Liver (tissue), 9 donors: ENCODE results near the gene ERFL. TPM values are rescaled to one million over a fixed set of nuclear protein-coding genes. Genes with fewer than 3 reads are reported as not detected.

ENCODE experiments used
- DNase-seq: peaks from one replicate; pipeline ENCODE4 v3.0.0-alpha.2; 2017; ENCODE audit warnings: low spot score
- H3K27ac ChIP-seq, 2 donors: one replicate each; pipeline ENCODE4 v1.7.0; 2013; ENCODE audit warnings: inconsistent platforms in 2 of 2, low read length in 2 of 2, control low read depth in 1 of 2, low read depth in 1 of 2, mild to moderate bottlenecking in 1 of 2
- H3K27me3 ChIP-seq, 4 donors: one replicate each; pipeline versions ENCODE4 v1.6.1 to v1.7.0; 2013; ENCODE audit warnings: low read length in 3 of 4, inconsistent platforms in 1 of 4, mild to moderate bottlenecking in 1 of 4, moderate library complexity in 1 of 4; ENCODE audit not compliant: control insufficient read depth in 4 of 4, insufficient read depth in 4 of 4
- H3K36me3 ChIP-seq, 4 donors: one replicate each; pipeline versions ENCODE4 v1.6.1 to v1.7.0; 2013; ENCODE audit warnings: low read length in 3 of 4, mild to moderate bottlenecking in 3 of 4, low read depth in 1 of 4, moderate library complexity in 1 of 4; ENCODE audit not compliant: control insufficient read depth in 4 of 4, insufficient read depth in 3 of 4
- H3K4me1 ChIP-seq, 4 donors: one replicate each; pipeline versions ENCODE4 v1.6.1 to v1.7.0; 2013; ENCODE audit warnings: low read length in 3 of 4, mild to moderate bottlenecking in 3 of 4, moderate library complexity in 1 of 4; ENCODE audit not compliant: control insufficient read depth in 4 of 4, insufficient read depth in 4 of 4
- H3K4me3 ChIP-seq, 3 donors: one replicate each; pipeline versions ENCODE4 v1.6.1 to v1.7.0; 2013; ENCODE audit warnings: low read length in 3 of 3, control low read depth in 1 of 3, low read depth in 1 of 3, mild to moderate bottlenecking in 1 of 3
- H3K9ac ChIP-seq, 2 donors: one replicate each; pipeline ENCODE4 v1.7.0; 2013; ENCODE audit warnings: low read length in 2 of 2, mild to moderate bottlenecking in 2 of 2, moderate library complexity in 2 of 2, control low read depth in 1 of 2, low read depth in 1 of 2
- H3K9me3 ChIP-seq, 4 donors: one replicate each; pipeline versions ENCODE4 v1.6.1 to v1.7.0; 2013; ENCODE audit warnings: low read length in 3 of 4; ENCODE audit not compliant: control insufficient read depth in 4 of 4
- EGR1 ChIP-seq, 2 donors: IDR thresholded peaks; 2 replicates each; pipeline ENCODE4 v1.6.1; 2016 to 2018; ENCODE audit warnings: antibody characterized with exemption in 2 of 2, low read depth in 2 of 2
- FOXA2 ChIP-seq: IDR thresholded peaks from 2 replicates; pipeline ENCODE4 v1.6.1; 2016; ENCODE audit warnings: antibody characterized with exemption
- GABPA ChIP-seq, 2 donors: IDR thresholded peaks in 1 of 2; conservative IDR thresholded peaks in 1 of 2; 2 replicates each; pipeline ENCODE4 v1.6.1; 2016; ENCODE audit warnings: antibody characterized with exemption in 2 of 2, mild to moderate bottlenecking in 1 of 2, moderate library complexity in 1 of 2
- HNF4A ChIP-seq, 2 donors: conservative IDR thresholded peaks; 2 replicates each; pipeline ENCODE4 v1.6.1; 2016; ENCODE audit warnings: antibody characterized with exemption in 2 of 2, mild to moderate bottlenecking in 2 of 2
- NR2F2 ChIP-seq: IDR thresholded peaks from 2 replicates; pipeline ENCODE4 v1.6.1; 2016; ENCODE audit warnings: antibody characterized with exemption
- RAD21 ChIP-seq, 2 donors: IDR thresholded peaks; 2 replicates each; pipeline ENCODE4 v1.6.1; 2016; ENCODE audit warnings: antibody characterized with exemption in 2 of 2, mild to moderate bottlenecking in 2 of 2
- REST ChIP-seq: IDR thresholded peaks from 2 replicates; pipeline ENCODE4 v1.6.1; 2016; ENCODE audit warnings: antibody characterized with exemption, mild to moderate bottlenecking
- YY1 ChIP-seq: IDR thresholded peaks from 2 replicates; pipeline ENCODE4 v1.6.1; 2016; ENCODE audit warnings: antibody characterized with exemption, mild to moderate bottlenecking
- ZBTB33 ChIP-seq: IDR thresholded peaks from 2 replicates; pipeline ENCODE4 v1.6.1; 2016; ENCODE audit warnings: antibody characterized with exemption
- WGBS: extraction: QIAGEN DNeasy Blood & Tissue Kit; methylation state at CpG from one replicate; pipeline ENCODE4 v1.1.7; 2013; 5-methylcytosine and 5-hydroxymethylcytosine counted together
- polyA plus RNA-seq, 2 donors: library from polyadenylated mRNA; stranded (reverse) in 1 of 2; unstranded in 1 of 2; fragments of 200-250 nt in 1 of 2; fragments of >200 nt in 1 of 2; fragmentation: Nextera tagmentation in 1 of 2; extraction: Ambion mirVana in 1 of 2; gene quantifications; one replicate each; pipeline versions ENCODE4 v1.2.1 to v1.2.3, GENCODE V29; 2013 to 2015
- total RNA-seq, 2 donors: library from RNA; depleted of rRNA; stranded (reverse); fragments of >200 nt; gene quantifications; one replicate each; pipeline ENCODE4 v1.2.3, GENCODE V29; 2014
- TF ChIP-seq, protein P1 (sequence below): fragments of 150-350 bp; IDR thresholded peaks from 2 replicates; pipeline ENCODE4 v1.5.1; 2017; ENCODE audit warnings: improper control_type of control experiment, low read depth, low read length; ENCODE audit not compliant: missing input control
- donor health status: healthy.
- donor health status: healthy.
- donor health status: healthy.
- donor health status: healthy.
- donor health status: healthy.

ERFL gene
- total and polyA plus RNA-seq, 4 donors: not detected

DNA sequence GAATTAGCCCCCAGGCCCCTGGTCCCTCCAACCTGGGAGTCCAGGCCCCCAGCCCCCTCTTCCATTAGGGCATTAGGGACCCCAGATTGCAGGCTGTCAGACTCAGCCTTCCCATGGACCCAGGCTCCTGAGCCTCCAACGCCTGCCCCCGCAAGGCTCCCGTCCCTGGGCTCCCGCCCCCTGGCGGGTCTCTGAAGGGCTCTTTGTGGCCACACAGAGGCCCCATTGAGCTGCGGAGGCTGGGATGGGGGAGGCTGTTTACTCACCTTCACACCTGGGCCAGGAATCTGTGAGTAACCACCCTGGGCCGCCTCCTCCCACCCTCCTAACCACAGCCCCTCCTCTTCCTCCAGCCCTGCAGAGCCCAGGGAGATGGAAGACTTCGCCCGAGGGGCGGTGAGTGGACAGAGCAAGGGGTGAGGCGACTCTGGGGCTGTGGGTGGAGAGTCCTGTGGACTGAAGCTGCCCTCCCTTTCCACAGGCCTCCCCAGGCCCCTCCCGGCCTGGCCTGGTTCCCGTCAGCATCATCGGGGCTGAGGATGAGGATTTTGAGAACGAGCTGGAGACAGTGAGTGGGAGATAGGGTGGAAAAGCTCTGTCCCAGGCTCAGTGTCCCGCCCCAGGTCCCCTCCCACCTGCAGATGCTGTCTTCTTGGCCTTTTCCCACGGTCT is 40.4 kb downstream of the ERFL start:
- DNase-seq: no peak
- H3K9ac ChIP-seq: no peak overlapping the region

GRCh38 chr19:41886761-41887710 is 41.2 kb downstream of the ERFL start:
- Histone ChIP-seq H3K27me3 (no peaks in the 10 kb centered on the region), H3K4me1 (peaks cover 0 to 25% (median 17%) of the 10 kb centered on the region in 4 donors), H3K27ac (peak overlapping the region in 1 of 2 donors; percentile 51), H3K4me3 (no peak overlapping the region), H3K9ac (no peak overlapping the region), H3K36me3 (peaks cover 3 to 15% (median 6%) of the 10 kb centered on the region in 4 donors), H3K9me3 (no peaks in the 10 kb centered on the region)
- TF ChIP-seq HNF4A (conservative IDR thresholded peaks at IDR 0.05): no peak
- no peak for TF ChIP-seq FOXA2
- TF ChIP-seq, protein P1, sequence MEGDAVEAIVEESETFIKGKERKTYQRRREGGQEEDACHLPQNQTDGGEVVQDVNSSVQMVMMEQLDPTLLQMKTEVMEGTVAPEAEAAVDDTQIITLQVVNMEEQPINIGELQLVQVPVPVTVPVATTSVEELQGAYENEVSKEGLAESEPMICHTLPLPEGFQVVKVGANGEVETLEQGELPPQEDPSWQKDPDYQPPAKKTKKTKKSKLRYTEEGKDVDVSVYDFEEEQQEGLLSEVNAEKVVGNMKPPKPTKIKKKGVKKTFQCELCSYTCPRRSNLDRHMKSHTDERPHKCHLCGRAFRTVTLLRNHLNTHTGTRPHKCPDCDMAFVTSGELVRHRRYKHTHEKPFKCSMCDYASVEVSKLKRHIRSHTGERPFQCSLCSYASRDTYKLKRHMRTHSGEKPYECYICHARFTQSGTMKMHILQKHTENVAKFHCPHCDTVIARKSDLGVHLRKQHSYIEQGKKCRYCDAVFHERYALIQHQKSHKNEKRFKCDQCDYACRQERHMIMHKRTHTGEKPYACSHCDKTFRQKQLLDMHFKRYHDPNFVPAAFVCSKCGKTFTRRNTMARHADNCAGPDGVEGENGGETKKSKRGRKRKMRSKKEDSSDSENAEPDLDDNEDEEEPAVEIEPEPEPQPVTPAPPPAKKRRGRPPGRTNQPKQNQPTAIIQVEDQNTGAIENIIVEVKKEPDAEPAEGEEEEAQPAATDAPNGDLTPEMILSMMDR: no peak
- TF ChIP-seq NR2F2: no peak
- no peak for TF ChIP-seq ZBTB33
- TF ChIP-seq REST: no peak
- TF ChIP-seq EGR1 (IDR thresholded peaks at IDR 0.05; ENCODE audit: low read depth in 2 of 2): no peak
- no peak for TF ChIP-seq RAD21 (IDR thresholded peaks at IDR 0.05)
- no peak for TF ChIP-seq GABPA (IDR thresholded peaks at IDR 0.05 in 1 of 2, conservative IDR thresholded peaks at IDR 0.05 in 1 of 2)
- TF ChIP-seq YY1: no peak
- 72% methylated on average over 13 of the region's 13 CpGs for WGBS
- DNase-seq: no peak

More for the DNA sequence above, 40.4 kb downstream of the ERFL start:
- Histone ChIP-seq H3K27ac (peak overlapping the region in 1 of 2 donors; percentile 51), H3K4me1 (peaks cover 0 to 20% (median 15%) of the 10 kb centered on the region in 4 donors), H3K9me3 (no peaks in the 10 kb centered on the region), H3K27me3 (no peaks in the 10 kb centered on the region), H3K36me3 (peaks cover 3 to 21% (median 6%) of the 10 kb centered on the region in 4 donors), H3K4me3 (no peak overlapping the region)
- no peak for TF ChIP-seq HNF4A (conservative IDR thresholded peaks at IDR 0.05)
- TF ChIP-seq, protein P1: peak; percentile 5
- WGBS: 69% methylated on average over 17 of the region's 17 CpGs
